ENCODE data around the gene DNAJC30.

Gene DNAJC30

DNA sequence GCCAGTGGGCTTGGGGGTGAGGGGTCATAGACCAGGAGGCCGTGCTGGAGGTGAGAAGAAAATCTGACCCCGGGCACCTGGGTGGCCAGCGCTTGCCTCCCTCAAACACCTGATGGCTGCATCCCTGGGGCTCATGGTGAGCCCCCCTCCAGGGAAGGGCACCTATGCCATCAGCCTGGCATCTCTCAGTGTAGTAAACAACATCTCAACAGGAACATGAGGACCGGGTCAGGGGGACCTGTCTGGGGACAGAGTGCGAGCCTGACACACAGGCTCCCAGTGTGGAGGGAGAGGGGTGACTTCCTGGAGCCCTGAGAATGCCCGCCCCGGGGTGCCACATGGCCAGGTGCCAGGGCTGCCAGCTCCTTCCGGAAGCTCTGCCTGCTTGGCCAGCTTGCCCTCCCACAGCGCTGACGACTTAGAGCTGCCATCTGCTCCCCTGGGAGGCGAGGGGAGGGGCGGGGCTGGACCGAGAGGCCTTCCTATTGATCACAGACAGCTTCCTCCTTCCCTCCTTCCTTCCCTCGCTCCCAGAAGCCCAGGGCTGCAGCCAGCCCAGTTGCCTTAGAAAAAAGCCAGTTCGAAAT, 23.9 kb upstream of the DNAJC30 start:
- FAIRE-seq, result no peak

DNA sequence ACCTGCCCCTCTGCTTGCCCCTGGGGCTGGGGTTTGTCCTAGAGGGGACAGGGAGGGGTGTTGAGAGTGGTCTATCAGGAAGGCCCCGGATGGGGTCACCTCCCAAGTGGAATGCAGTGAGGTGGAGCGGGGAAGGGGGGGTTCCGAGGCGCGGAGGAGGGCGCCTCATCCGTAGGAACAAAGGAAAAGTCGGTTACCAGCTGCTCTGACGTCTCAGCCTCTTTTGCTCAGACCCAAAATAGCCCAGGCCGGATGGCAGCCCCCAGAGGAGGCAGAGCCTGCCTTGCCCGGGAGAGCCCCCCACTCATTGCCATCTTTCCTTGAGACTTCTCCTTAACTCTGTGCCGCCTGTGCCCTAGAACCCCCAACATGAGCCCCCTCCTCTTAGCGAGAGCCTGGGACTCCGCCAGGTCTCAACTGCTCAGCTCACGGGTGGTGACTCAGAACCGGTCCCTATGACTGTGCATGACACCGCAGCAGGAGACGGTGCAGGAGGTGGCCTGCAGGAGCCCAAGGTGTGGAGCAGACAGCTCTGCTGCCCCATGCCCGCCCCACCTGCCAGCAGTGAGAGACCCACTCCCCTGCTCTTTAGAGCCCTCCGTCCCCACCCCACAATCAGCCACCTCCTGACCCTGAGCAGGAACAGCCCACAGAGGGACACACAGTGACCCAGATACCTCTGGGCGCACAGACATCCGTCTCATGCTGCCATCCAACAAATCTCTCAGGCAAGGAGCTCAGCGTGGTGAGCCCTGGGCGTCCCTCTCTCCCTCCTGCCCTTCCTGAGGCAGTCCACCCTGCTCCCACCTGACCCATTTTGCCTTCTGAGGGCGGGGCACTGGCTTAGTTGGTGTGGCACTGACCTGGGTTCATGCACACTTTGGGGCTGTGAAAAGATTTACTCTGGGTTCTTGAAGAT, 23.1 kb upstream of the DNAJC30 start:
- no peak for FAIRE-seq

- no peak for FAIRE-seq
Observed at GRCh38 chr7:73705551-73705920, 22.3 kb upstream of the DNAJC30 start.

- no peak for FAIRE-seq
Observed at GRCh38 chr7:73704640-73705550, 21.6 kb upstream of the DNAJC30 start.

DNA sequence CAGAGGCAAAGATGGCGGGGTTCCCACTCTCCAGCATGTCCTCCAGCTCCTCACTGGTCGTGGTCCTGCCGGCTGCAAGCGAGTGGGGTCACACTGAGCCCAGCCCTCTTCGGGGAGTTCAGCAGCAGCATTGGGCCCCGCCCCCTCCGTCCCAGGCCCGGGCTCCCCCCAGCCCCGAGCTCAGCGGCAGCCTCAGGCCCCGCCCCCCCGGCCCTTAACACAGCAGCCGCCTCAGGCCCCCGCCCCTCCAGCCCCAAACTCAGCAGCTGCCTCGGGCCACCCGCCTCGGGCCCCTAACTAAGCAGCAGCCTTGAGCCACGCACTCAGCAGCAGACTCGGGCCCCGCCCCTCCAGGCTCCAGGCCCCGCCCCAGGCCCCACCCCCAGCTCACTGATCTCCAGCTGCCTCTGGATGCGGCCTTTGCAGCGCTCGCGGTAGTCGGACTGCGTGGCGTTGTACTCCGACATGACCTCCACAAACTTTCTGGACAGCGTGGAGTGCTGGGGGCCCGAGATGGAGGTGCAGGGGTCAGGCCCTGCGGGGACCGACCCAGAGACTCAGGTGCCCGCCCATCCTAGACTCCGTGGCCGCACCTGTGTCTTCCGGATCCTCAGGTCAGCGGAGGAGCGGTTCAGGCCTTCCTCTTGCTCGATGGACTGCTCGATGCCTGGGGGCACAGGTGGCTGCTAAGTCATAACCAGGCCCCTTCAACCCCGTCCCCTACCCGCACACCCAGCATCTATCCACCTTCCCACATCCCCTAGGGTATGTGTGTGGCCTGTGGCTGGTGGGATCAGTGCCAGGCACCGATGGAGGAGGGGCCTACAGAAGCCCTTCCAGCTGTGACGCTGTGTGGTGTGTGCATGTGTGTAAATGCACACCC, 20.7 kb upstream of the DNAJC30 start:
- no peak for FAIRE-seq

- FAIRE-seq, result no peak
Observed at GRCh38 chr7:73703225-73703624, 20.0 kb upstream of the DNAJC30 start.

GRCh38 chr7:73702665-73703064, 19.4 kb upstream of the DNAJC30 start:
- no peak for FAIRE-seq

DNA sequence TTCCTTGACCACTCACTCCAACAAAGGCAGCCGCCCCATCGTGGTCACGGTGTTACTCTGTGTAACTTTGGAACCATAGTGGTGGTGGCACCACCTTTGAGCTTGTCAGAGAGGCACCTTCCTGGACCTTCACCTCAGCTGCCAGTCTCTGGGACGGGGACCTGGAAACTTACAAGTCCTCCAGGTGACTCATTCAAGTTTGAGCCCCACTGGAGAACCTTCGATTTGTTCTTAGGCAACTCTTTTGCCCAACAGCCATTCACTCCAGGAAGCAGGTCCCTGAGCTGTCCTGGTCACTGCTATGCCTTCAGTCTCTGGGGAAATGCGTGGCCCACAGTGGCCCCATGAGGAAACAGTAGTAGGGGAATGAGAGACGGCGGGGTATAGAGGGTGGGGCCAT, 19.0 kb upstream of the DNAJC30 start:
- FAIRE-seq, result no peak

GRCh38 chr7:73701357-73701995, 18.2 kb upstream of the DNAJC30 start:
- no peak for FAIRE-seq

DNA sequence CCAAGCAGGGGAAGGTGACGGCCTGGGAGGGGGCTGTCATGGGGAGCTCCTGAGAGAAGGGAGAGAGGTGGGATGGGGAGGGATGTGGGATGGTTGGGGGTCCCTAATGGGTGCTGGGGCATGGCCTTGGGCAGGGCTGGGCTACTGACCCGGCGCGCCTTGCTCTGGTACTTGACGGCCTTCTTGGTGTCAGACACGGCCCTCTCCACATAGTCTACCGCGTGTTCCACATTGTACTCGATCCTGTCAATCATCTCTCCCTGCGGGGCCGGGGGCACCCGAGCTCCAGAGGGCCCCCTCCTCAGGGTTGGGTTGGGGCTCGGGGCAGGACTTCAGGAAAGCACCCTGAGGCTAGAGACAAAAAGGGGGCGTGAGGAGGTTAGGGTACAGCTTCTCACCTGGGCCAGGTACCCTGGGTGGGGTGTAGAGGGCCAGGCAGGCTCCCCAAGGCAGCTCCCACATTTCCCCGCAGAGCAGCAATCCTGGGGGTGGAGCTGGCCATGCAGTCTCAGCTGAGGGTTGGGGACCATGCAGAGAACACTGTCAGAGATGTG, 17.4 kb upstream of the DNAJC30 start:
- FAIRE-seq, result no peak

- no peak for FAIRE-seq
Observed at GRCh38 chr7:73700069-73700423, 16.8 kb upstream of the DNAJC30 start.

- FAIRE-seq, result no peak
Observed at GRCh38 chr7:73699370-73700068, 16.3 kb upstream of the DNAJC30 start.

DNA sequence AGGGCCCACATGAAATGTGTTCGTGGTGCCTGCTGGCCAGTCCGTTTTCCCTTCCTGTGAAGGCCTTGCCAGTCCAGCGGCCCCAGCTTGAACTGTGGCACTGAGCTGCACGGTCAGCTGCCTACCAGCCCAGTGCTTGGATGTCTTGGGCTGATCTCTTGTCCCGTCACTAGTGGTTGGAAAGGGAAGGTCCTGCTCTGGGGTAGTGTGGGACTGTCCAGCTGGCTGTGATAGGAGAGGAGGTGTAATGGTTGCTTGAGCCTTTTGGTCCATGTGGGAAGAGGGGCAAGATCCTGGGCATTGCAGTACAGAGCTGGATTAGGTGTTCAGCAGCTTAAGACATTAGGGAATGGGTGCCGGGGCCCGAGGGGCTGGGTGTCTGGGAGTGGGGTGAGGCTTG, 15.2 kb upstream of the DNAJC30 start:
- FAIRE-seq, result no peak

DNA sequence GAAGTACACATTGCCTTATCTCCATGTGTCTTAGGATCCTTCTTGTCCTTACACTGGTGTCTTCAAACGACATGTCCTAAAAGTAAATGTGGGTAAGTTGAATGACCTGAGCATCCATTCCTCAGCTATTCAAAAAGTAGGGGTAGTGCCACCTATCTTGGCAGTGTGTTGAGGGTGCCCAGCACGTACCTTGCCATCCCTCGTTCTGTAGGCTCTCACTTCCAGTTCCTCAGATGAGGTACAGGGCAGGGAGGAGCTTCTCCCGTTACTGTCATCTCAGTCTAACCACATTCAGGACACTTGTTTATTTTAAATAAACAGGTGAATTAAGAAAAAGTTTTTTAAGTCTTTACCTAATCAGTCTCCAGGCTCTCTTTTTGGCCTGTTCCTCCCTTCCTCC, 13.1 kb upstream of the DNAJC30 start:
- FAIRE-seq, result no peak

GRCh38 chr7:73690646-73691045, 7.4 kb upstream of the DNAJC30 start:
- no peak for FAIRE-seq

DNA sequence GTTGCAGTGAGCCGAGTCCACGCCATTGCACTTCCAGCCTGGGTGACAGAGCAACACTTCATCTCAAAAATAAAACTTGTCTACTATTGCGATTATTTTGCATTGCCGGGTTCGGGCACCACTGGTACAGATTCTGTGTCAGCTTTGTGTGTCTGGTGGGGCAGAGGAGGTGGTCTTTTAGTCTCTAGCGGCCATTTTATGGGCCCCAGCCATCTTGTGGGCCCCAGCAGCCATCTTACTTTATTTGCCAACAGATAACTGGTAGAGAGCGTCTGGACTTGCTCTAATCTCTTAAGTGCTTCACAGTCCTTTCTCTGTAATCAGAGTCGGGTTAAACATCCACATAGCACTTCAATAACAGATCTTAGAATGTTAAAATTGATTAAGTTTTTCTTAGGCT, 5.0 kb upstream of the DNAJC30 start:
- no peak for FAIRE-seq

DNA sequence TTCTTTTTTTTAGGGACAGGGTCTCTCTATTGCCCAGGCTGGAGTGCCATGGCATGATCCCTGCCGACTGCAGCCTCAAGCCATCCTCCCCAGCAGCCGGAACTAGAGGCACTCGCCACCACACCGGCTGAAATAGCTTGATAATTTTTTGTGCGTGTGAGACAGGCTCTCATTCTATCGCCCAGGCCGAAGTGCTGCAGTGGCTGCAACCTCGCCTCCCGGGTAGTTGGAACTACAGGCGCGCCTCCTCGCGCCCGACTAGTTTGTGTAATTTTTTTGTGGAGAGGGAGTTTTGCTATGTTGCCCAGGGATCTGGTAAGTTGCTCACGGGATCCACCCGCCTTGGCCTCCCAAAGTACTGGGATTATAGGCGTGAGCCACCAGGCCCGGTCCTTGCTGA, 2.1 kb upstream of the DNAJC30 start:
- FAIRE-seq, result no peak

- no peak for FAIRE-seq
Observed at GRCh38 chr7:73683788-73684693, 788 bp upstream of the DNAJC30 start.

DNA sequence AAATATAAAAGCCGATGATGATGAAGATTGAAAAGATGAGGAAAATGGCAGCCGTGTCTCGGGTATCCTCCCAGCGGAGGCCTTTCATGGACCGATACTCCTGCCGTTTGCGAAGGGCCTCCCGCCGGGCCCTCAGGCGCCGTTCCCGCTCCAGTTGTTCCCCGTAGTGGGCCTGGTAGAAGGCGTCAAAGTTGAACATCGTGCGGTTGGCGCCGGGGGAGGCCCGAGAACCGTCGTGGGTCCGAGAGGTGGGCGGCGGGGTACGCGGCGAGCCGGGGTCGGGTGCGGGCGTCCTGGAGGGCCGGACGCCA, 553 bp downstream of the DNAJC30 start:
- no peak for FAIRE-seq

- FAIRE-seq, result no peak
Observed at GRCh38 chr7:73681031-73681430, 2.2 kb downstream of the DNAJC30 start.
